ENCODE data around the gene TMED6. TPM values are rescaled to one million over a fixed set of nuclear protein-coding genes. Genes with fewer than 3 reads are reported as not detected.
A peak's percentile ranks its signal among the peaks of the same experiment; 100 is the strongest.

The TMED6 gene
- total RNA-seq, 1 donor: not detected

GRCh38 chr16:69373019-69373418, 21.4 kb upstream of the TMED6 start:
- no peak for DNase-seq (ENCODE audit: low read depth)
- no peak overlapping the region for H3K4me3 ChIP-seq (ENCODE audit: low read depth, low read length)
- no peak for TF ChIP-seq CTCF (IDR thresholded peaks at IDR 0.05; ENCODE audit: insufficient read depth, low read depth, low read length)

- no peak overlapping the region for H3K4me3 ChIP-seq (ENCODE audit: low read depth, low read length)
- no peak for DNase-seq (ENCODE audit: low read depth)
- TF ChIP-seq CTCF (IDR thresholded peaks at IDR 0.05; ENCODE audit: insufficient read depth, low read depth, low read length): no peak
Measured at GRCh38 chr16:69371564-69371963, 20.0 kb upstream of the TMED6 start.

GRCh38 chr16:69368866-69369265, 17.3 kb upstream of the TMED6 start:
- H3K4me3 ChIP-seq (ENCODE audit: low read depth, low read length): no peak overlapping the region
- no peak for DNase-seq (ENCODE audit: low read depth)
- TF ChIP-seq CTCF (IDR thresholded peaks at IDR 0.05; ENCODE audit: insufficient read depth, low read depth, low read length): no peak

DNA sequence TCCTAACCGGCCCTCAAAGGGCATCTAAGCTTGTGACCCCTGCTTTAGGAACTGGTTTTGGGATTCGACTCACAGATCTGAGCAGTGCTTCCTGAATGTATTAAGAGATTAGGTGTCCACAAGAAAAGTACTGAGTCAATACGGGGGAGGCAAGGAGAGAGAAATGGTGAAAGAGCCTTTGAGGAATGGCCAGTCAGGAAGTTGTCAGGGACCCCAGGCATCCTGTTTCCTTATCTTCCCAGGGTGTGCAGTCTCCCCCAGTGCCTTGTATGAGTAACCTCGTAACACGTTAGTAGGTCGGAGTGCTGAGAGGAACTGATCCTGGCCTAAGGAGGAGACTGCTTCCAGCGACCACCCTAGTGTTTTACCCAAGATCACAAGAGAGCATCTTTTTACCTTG, 16.4 kb upstream of the TMED6 start:
- DNase-seq (ENCODE audit: low read depth): peak; percentile 83

DNA sequence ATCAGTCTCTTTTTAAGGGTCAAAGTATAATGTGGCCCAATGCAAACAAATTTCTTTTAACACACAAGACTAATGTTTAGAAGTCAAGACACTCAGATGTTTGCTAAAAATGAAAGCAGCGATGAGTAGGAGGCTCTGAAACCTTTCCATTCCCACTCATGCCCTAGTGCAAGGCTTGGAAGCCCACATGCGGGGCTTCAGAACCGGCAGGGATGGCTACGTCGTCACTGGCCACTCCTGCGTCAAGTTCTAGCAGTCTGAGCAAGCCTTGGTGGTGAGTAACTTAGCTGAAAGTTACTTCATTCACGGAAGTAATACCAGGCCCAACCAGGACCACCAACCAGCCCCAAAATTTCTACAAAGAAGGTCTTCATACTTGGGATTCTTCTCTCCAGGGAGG, 14.8 kb upstream of the TMED6 start:
- no peak for DNase-seq (ENCODE audit: low read depth)
- no peak overlapping the region for H3K4me3 ChIP-seq (ENCODE audit: low read depth, low read length)
- no peak for TF ChIP-seq CTCF (IDR thresholded peaks at IDR 0.05; ENCODE audit: insufficient read depth, low read depth, low read length)

More for the DNA sequence above, 16.4 kb upstream of the TMED6 start:
- no peak for TF ChIP-seq CTCF (IDR thresholded peaks at IDR 0.05; ENCODE audit: insufficient read depth, low read depth, low read length)
- no peak overlapping the region for H3K4me3 ChIP-seq (ENCODE audit: low read depth, low read length)

DNA sequence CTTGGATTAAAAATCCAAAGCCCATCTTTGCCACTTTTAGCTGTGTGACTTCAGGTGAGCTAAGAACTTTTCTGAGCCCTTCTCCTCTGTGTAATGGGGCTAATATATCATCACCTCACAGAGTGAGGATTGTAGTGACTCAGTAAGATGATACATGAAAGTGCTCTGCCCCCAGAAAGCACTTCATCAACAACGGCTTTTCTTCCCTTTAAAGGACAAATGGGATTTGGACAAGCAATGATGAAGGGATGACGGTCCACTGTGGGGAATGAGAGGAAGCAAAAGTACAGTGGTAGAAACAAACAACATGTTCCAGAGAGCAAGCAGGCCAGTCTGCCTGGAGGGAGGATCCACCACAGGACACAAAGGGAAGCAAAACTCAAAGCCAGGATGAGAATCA, 14.3 kb upstream of the TMED6 start:
- peak; percentile 47 for DNase-seq (ENCODE audit: low read depth)
- no peak for TF ChIP-seq CTCF (IDR thresholded peaks at IDR 0.05; ENCODE audit: insufficient read depth, low read depth, low read length)

GRCh38 chr16:69364088-69364487, 12.5 kb upstream of the TMED6 start:
- no peak for DNase-seq (ENCODE audit: low read depth)
- TF ChIP-seq CTCF (IDR thresholded peaks at IDR 0.05; ENCODE audit: insufficient read depth, low read depth, low read length): no peak
- H3K4me3 ChIP-seq (ENCODE audit: low read depth, low read length): no peak overlapping the region

More for the DNA sequence above, 14.3 kb upstream of the TMED6 start:
- H3K4me3 ChIP-seq (ENCODE audit: low read depth, low read length): no peak overlapping the region
